GM18867 (cell line): ENCODE measurements around the gene ANXA4.
"Not testable (repeated sequence)": the region's sequence is repeated elsewhere in the genome, so short reads cannot be mapped to it uniquely, and the experiment has no call there.

Experiments
- ATAC-seq: cut with Tn5 transposase; IDR thresholded peaks from one replicate; pipeline ENCODE4 v1.9.1; 2021; ENCODE audit warnings: mild to moderate bottlenecking, moderate library complexity; ENCODE audit not compliant: unreplicated experiment

ANXA4 gene

DNA sequence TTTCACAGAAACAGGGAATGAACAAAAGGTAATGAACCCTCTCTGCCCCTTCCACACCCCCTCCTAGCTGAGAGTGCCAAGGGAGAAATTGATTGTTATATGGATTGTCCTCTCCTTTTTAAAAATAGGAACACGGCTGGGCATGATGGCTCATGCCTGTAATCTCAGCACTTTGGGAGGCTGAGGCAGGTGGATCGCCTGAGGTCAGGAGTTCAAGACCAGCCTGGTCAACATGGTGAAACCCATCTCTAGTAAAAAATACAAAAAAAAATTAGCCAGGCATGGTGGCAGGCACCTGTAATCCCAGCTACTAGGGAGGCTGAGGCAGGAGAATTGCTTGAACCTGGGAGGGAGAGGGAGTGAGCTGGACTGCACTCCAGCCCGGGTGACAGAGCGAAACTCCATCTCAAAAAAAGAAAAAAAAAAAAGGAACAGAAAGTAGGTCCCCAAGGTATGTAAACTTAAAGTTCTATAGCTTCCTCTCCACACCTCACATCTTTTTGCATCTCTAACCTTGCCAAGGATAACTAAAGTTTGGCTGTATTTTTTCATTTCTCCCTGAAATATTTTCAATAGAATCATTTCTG, 60.9 kb downstream of the ANXA4 start:
- peak; percentile 66 for ATAC-seq

DNA sequence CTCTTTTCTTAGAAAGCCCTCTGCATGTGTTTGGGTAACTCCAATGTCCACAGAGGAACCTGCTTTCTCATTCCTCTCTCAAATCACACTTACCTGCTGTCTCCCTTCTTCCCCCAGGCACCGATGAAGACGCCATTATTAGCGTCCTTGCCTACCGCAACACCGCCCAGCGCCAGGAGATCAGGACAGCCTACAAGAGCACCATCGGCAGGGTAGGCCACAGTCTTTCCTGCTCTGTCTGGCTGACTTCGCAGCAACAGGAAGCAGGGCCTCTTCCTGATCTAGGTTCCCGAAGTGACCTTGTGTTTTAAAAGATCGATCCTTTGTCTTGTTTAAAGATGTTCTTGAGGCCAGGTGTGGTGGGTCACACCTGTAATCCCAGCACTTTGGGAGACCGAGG, 62.5 kb downstream of the ANXA4 start:
- ATAC-seq, result no peak

DNA sequence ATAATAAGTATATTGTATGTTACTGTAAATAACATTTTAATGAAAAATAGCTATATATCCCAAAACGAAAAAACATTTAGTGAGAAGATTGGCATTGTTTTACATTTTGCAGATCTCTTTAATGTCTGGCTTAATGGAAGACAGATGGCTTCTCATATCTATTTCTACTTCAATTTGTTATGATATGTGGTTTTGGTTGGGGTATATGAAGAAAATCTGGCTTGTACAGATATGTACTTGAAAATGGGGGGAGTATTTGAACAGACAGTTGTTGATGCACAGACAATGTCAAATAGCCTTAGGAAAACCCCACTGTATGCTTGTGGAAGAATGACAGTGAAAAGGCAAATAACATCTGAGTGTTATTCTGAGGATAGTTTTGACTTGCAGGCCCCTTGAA, 64.0 kb downstream of the ANXA4 start:
- ATAC-seq, result no peak

DNA sequence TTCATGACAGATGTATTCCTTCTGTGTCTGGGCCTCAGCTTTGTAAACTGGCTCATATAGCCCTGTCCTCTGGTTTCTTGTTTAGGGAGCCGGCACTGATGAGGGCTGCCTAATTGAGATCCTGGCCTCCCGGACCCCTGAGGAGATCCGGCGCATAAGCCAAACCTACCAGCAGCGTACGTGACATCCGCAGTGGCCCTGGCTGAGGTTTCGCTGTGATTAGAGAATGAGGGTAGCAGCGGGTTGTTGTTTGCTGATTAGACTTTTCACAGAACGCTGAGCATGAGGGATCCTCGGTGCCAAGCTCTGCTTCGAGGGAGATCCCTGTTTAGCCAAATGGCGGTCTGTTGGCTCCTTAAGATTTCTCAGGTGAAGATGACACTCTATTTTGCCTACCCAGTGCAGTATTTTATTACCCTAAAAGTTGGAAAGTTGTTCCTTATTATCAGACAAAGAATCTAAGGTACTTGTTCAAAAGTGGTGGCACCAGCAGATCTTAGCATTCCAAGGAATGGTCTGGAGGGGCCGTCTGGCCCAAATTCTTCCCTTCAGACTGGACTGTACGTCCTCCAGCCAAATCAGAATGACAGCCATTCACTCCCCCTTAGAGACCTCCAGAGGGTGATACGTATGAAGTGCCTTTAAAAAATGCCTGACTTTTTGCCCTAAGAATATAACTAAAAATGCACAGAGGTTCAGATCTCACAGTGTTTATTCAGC, 66.0 kb downstream of the ANXA4 start:
- no peak for ATAC-seq

DNA sequence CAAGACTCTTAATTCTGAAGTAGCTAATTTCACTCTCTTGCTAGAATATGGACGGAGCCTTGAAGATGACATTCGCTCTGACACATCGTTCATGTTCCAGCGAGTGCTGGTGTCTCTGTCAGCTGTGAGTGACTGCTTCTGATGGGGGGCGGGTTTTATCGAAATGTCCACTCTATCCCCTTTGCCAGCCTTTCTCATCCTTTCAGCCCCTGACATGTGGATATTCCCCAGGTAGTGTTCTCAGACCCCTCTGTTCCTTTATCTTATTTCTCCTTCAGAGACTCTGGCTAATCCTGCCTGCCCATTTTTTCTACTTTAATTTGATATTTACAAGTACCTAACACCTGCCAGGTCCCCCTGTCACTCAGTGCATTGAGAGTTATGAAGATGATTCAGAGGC, 68.6 kb downstream of the ANXA4 start:
- ATAC-seq, result no peak

DNA sequence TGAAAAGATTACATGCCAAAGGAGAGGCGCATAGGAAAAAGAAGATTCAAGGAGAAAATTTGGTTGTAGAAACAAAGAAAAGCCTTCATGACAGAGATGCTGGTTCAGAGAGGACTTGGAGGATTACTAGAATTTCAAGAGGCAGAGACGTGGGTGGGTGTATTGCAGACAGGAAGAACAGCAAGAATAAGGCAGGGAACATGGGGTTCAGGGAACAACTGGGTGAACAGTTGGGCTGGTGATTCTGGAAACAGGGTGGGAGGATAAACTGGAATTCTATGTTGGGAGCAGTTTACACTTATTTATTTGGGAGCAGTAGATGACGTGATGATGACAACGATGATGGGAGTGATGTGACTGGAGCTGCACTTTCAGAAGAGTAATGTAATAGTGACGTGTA, 69.1 kb downstream of the ANXA4 start:
- no peak for ATAC-seq

DNA sequence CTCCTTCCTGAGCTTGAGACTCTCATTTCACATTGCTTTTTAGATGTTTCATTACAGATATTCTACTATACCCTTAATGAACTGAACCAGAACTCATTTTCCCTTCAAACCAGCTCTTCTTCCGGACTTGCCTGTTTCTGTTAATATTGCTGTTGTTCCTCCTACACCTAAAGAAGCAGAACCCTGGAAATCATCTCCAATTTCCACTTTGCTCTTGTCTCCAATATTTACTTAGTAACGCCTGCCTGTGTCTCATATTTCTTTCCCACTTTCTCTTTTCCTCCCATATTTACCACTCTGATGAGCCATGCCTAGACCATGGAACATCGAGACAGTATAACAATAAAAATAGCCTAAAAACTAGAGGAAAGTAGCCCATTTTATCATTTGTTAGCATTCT, 69.7 kb downstream of the ANXA4 start:
- no peak for ATAC-seq

DNA sequence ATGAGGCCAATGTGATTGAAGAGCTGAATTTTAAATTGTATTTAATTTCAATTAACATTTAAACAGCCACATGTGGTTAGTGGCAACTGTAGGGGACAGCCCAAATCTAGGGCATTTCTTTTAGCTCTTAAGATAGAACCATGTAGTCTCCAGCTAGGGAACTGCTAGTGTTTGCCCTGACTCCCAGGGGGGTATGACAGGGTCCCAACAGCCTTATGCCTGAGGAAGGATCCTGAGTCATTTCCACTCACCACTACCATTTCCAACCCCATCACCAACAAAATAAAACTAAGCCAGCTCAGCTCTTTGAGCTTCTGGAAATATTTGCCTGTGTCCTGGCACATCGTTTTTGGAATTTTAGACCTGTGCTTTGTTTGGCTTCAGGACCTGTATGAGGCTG, 73.8 kb downstream of the ANXA4 start:
- ATAC-seq, result no peak

DNA sequence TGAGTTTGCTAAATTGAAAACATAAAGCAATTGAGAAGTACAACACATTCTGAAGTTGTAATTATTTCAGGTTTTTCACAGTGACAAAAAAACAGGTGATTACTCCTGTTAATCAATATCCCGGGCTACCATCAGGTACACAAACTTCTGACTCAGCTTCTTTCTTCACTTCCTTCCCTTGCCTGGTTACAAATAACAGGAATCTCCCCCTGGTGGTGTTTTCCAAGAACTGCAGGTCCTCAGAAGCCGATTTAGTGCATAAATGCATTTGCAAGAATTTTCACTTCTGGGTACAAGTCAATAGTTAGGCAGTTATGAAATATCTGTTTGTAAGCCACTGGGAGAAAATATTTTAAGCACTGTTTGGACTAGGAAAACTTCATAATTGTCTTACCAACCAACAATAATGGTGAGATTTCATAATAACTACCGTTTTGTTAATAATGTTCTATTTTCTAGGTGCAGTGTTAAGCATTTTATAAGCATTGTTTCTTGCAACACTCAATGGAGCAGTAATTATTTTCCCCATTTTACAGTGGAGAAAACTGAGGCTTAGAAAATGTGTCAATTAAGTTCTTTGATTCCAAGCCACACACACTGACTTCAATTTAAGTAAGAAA, 75.1 kb downstream of the ANXA4 start:
- no peak for ATAC-seq

DNA sequence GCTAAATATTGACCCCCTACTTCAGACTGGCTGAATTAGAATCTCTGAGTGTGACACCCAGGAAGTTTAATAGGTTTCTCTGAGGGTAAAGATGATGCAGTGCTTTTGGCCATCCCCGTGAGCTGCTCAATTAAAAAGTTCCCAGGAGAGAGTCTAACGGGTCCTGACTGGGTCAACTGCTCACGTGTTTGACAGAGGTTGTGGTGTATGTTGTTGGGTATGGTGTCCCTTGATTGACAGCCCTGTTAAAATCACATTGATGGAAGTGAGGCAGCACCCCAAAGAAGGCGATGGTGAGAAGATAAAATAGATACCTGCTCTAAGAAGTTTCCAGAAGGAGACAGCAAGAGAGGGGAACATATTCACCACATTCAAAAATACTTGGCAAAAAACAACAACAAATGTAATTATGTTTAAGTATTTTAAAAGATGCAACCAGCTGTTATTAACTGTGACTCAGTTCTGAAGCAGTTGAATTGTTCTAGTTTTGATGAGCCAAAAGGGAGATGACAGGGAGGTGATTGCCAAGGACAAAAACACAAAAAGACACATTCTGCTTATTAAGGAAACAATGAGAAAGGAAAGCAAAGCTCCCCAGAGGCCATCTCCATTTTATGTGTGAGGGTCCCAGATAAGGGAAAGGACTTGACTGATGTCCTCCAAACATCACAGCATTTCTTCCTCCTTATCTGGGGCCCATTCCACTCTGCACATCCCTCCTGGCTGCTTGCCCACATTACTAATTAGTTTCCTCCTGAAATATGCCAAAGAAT, 76.0 kb downstream of the ANXA4 start:
- ATAC-seq, result no peak

DNA sequence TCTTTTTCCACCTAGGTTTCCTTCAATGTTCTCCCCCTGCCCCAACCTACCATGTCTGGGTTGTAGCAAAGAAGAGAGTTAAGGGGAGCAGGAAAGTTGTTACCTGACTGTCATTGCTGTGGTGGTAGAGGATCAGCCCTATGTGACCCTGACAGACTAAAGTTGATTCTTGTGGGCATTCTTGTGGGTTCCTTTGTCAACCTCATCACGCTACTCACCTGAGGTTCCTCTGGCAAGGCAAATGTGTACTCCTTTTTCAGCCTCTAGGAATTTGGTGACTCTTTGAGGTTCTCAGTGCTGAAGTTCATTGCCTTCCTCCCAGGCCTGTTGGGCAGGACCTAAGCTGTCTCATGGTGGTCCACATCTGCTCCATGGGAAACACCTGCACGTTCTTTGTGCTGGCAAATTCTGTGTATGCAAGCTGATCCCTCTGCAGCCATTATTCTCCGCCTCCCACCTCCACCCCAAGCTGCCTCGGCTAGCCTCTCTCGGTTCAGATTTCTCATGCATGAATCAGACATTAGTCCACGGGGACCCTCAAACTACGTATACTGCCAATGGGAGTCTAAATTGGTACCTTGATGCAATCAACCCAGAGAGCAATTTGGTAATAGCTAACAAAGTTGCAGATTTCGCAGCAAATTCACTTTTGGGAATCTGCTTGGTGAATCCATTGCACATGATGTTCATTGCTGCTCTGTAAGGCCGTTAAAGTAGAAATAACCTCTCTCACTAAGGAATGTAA, 86.0 kb downstream of the ANXA4 start:
- ATAC-seq, result no peak

DNA sequence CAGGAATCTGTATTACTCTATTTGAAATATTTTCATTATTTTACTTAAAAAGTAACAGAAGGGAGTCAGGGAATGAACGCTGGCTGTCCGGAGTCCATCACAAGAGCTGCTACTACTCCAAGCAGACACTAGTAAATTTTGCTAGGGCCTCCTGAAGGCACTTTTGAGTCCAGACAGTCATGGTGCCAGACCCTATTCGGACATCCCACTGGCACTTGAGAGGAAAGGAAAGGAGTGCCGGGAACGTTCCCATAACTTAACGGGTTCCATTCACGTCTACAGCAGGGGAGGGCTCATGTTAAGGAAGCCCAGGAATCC, 87.0 kb downstream of the ANXA4 start:
- ATAC-seq, result no peak

DNA sequence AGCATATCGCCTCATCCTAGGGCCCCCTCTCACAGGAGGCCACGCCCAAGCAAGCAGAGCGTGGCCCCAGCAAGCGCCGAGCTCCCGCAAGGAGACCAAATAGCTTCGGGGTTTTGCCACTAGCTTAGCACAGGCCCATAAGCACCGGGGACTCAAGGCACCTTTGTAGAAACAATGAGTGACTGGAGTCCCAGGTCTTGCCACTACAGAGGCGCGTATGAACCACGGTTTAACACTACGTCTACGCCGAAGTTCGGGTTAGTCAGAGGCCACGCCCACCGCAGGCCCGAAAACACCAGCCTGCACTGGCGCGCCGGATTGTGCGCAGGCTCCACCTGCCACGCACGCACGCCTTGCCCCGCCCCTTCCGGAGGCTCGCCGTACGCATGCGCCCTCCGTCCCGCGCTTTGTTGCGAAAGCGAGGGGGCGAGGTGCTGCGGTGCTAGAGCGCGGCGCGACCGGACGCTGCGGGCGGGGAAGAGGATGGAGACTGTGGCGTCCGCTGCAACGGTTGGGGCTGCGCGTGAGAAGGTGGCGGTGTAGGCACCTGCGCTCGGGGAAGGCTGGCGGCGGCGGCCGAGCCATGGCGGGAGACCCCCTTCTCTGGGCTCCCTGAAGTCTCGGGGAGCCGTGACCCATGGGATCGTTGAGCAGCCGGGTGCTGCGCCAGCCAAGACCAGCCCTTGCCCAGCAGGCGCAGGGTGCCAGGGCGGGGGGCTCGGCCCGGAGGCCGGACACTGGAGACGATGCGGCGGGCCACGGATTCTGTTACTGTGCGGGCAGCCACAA, 87.5 kb downstream of the ANXA4 start, which contains the start of gene GMCL1:
Gene GMCL1 (plus strand): TSS at position 405 of the 789 bp plus-strand sequence. CDS start 233 bp downstream, at position 638.
- peak; percentile 83 for ATAC-seq

DNA sequence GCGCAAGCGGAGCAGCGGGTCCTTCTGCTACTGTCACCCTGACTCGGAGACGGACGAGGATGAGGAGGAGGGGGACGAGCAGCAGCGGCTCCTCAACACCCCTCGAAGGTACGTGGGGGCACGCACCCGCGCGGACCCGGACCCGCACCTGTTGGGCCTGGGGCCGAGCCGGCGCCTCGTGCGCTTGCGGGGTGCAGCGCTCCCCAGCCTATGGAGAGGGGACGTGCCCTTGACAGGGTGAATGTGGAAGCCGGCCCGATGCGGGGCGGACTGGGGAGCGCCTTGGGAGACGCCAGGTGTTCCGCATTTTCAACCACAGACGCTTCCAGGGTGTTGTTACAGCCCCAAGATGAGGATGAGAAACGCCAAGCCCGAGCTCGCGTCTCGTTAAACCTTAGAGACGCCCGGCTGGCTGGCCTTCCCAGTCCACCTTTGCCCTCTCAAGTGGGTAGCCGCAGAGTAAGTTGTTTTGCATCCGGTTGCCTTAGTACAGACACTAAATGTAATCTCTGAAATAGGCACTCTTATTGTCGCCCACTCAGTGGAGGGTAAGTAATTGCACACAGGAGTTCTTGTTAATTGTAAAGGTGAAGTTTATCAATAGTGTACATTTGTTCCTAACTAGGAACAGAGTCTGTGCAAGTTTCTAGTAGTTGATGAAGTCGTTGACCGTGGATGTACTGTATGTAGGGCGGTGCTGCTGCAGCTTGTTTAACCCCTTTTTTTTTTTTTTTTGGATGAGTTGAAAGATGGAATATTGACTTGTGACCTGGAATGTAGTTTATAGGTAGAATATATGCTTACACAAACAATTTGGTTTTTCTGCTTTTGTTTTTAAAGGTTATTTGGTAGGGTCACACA, 88.3 kb downstream of the ANXA4 start:
- peak; percentile 32 for ATAC-seq

DNA sequence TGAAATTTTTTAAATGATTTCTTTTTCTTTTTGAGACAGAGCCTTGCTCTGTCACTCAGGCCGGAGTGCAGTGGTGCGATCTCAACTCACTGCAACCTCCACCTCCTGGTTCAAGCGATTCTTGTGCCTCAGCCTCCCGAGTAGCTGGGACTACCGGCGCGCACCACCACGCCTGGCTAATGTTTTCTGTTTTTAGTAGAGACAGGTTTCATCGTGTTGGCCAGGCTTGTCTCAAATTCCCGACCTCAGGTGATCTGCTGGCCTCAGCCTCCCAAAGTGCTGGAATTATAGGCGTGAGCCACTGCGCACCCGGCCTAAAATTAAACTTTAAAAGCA, 88.9 kb downstream of the ANXA4 start:
- not testable (repeated sequence) for ATAC-seq

DNA sequence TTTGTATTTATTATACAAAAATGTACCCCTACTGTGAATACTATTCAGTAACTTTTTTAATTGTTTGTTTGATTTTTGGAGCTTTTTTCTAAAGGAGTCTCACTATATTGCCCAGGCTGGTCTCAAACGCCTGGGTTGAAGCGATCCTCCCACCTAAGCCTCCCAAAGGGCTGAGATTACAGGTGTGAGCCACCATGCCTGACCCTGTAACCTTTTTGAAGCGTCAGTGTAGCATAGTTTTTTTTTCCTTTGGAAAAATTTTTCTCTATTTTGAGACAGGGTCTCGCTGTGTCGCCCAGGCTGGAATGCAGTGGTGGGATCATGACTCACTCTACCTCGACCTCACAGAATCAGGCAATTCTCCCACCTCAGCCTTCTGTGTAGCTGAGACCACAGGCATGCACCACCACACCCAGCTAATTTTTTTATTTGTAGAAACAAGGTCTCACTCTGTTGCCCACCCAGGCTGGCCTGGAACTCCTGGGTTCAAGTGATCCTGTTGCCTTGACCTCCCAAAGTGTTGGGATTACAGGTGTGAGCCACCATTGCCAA, 89.5 kb downstream of the ANXA4 start:
- ATAC-seq, result no peak

DNA sequence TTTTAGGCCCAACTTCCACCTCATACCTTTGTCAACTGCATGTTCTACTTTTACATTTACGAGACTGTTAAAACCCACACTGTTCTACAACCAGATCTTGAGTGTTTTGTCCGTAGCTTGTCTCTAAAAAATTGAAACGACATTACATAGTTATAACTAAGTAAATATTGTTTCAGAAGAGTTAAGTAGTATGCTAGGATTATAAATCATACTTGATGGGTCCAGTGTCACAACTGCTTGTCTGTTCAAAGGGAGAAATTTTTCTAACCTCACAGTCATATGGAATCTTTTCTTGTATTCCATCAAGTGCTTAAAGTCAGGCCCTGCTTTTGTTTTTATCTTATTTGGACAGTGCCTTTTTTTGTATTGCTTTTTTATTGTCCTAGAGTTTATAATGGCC, 91.8 kb downstream of the ANXA4 start:
- no peak for ATAC-seq

DNA sequence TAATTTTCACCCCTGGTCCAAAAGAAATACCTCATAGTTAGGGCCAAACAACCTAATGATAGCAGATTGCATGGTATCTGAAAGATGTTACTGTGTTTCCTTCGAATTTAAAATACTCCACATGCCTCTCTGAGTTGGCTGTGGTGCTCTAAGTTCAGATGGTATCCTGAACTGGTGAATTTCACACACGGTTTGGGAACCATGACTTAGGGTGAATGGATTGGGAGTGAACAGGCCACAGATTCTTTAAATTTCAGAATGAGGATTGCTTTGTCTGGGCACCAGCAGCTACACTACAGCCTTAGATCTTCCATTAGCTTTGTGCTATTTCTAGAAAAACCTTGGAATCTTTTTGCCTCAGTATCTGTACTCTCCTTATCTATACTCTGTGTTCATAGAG, 93.7 kb downstream of the ANXA4 start:
- ATAC-seq, result no peak

DNA sequence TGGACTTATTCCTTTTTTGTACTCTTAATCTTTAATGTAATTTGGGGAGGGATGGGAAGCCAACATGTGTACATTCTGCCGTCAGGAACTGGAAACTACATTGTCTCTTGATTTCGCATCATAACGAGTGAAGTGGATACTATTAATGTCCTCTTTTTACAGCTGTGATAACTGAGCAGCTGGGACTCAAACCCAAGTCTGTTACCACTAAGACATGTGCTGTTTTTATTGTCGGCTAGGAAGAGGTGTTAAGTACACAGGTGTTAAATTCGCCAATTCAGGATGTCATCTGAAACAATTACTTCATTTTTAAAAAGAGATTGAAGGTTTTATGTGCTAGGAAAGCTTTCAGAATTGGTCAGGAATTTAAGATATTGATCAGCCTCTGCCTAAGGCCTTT, 94.4 kb downstream of the ANXA4 start:
- ATAC-seq, result no peak
